Tibial nerve (tissue), 4 donors: ENCODE measurements around the gene GLUD1.
"Not testable (repeated sequence)": the region's sequence is repeated elsewhere in the genome, so short reads cannot be mapped to it uniquely, and the experiment has no call there.

ENCODE experiments used
- CTCF ChIP-seq, 5 experiments: fragments of 200-600 bp in 3 of 5; fragments of 450-650 bp in 2 of 5; sonication (generic) in 3 of 5; IDR thresholded peaks; one replicate each; pipeline ENCODE4 v1.5.1; 2016 to 2019; ENCODE audit warnings: antibody characterized with exemption in 5 of 5, mild to moderate bottlenecking in 3 of 5, moderate library complexity in 2 of 5
- EP300 ChIP-seq, 2 donors: sonication (generic); formaldehyde crosslinking; IDR thresholded peaks; one replicate each; pipeline ENCODE4 v1.6.1; 2017; ENCODE audit warnings: antibody characterized with exemption in 2 of 2, mild to moderate bottlenecking in 1 of 2

DNA sequence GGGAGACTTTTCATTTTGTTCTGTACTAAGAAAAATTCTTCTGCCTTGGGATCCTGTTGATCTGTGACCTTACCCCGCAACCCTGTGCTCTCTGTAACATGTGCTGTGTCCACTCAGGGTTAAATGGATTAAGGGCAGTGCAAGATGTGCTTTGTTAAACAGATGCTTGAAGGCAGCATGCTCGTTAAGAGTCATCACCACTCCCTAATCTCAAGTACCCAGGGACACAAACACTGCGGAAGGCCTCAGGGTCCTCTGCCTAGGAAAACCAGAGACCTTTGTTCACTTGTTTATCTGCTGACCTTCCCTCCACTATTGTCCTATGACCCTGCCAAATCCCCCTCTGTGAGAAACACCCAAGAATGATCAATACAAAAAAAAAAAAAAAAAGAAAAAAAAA is 13.1 kb downstream of the GLUD1 start:
- TF ChIP-seq CTCF, EP300 (IDR thresholded peaks at IDR 0.05): not testable (repeated sequence)
